Stomach (tissue), 4 donors: ENCODE measurements around the gene MALAT1.

Experiments used
- EP300 ChIP-seq: sonication (generic); formaldehyde crosslinking; IDR thresholded peaks from one replicate; pipeline ENCODE4 v1.6.1; 2017; ENCODE audit warnings: antibody characterized with exemption
- POLR2A ChIP-seq, 4 donors: fragments of 450-650 bp; IDR thresholded peaks; one replicate each; pipeline ENCODE4 v1.6.1; 2016; ENCODE audit warnings: antibody characterized with exemption in 4 of 4, control low read depth in 2 of 4, mild to moderate bottlenecking in 1 of 4, moderate library complexity in 1 of 4
- POLR2AphosphoS5 ChIP-seq, 3 donors: sonication (generic); formaldehyde crosslinking; IDR thresholded peaks; one replicate each; pipeline ENCODE4 v1.6.1; 2016; ENCODE audit warnings: antibody characterized with exemption in 3 of 3
- TF ChIP-seq, protein P1 (sequence below), 7 experiments: fragments of 450-650 bp in 4 of 7; fragments of 200-600 bp in 3 of 7; sonication (generic) in 3 of 7; IDR thresholded peaks; one replicate each; pipeline ENCODE4 v1.5.1; 2016 to 2019; ENCODE audit warnings: antibody characterized with exemption in 7 of 7, control low read depth in 2 of 7, mild to moderate bottlenecking in 1 of 7

DNA sequence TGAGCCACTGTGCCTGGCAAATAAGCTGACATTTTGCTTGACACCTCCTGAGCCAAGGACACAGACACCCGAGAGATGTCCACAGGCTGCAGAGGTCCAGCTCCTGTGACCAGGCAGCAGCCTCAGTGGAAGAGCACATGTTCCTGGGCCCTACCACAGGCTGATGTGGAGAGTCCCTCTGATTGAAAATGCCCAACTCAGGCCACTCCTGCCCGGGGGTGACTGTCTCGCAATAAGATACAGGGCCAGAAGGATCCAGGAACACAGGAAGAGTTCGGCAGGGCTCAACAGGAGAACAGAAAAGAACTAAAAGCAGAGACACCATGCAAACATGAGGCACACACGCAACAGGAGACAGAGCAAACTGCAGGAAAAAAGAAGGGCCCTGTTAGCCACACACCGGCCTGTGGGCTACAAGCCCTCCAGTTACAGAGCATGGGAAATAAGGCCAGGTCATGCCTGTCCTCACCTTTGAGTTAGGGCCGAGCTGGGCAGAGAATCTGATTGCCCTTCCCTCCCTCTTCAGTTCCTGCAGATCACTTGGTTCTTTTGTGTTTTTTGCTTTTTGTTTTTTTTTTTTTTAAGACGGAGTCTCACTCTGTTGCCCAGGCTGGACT lies 28.3 kb upstream of the MALAT1 start:
- TF ChIP-seq POLR2A (IDR thresholded peaks at IDR 0.05) (no peak), POLR2AphosphoS5 (IDR thresholded peaks at IDR 0.05) (no peak), EP300 (no peak)
- TF ChIP-seq, protein P1, sequence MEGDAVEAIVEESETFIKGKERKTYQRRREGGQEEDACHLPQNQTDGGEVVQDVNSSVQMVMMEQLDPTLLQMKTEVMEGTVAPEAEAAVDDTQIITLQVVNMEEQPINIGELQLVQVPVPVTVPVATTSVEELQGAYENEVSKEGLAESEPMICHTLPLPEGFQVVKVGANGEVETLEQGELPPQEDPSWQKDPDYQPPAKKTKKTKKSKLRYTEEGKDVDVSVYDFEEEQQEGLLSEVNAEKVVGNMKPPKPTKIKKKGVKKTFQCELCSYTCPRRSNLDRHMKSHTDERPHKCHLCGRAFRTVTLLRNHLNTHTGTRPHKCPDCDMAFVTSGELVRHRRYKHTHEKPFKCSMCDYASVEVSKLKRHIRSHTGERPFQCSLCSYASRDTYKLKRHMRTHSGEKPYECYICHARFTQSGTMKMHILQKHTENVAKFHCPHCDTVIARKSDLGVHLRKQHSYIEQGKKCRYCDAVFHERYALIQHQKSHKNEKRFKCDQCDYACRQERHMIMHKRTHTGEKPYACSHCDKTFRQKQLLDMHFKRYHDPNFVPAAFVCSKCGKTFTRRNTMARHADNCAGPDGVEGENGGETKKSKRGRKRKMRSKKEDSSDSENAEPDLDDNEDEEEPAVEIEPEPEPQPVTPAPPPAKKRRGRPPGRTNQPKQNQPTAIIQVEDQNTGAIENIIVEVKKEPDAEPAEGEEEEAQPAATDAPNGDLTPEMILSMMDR (IDR thresholded peaks at IDR 0.05) = no peak
